GM12891 (cell line): Measurements from ENCODE around the gene ARHGEF17.

Experiments used
- PAX5 ChIP-seq: IDR thresholded peaks from 2 replicates; pipeline ENCODE4 v1.6.1; 2011; ENCODE audit warnings: low read length, moderate library complexity, mild to moderate bottlenecking; ENCODE audit not compliant: insufficient read depth, severe bottlenecking
- POLR2A ChIP-seq: IDR thresholded peaks from 2 replicates; pipeline ENCODE4 v1.6.1; 2011; ENCODE audit warnings: low read depth, low read length, control low read depth
- POLR2AphosphoS5 ChIP-seq: IDR thresholded peaks from 2 replicates; pipeline ENCODE4 v1.6.1; 2011; ENCODE audit warnings: low read depth, low read length, control low read depth
- TAF1 ChIP-seq: IDR thresholded peaks from 2 replicates; pipeline ENCODE4 v1.6.1; 2011; ENCODE audit warnings: low read depth, low read length, control low read depth

GRCh38 chr11:73288873-73289707 is 19.0 kb upstream of the ARHGEF17 start:
- no peak for TF ChIP-seq POLR2AphosphoS5
- no peak for TF ChIP-seq PAX5
- no peak for TF ChIP-seq POLR2A
- no peak for TF ChIP-seq TAF1
